HCT116 (cell line): ENCODE results near the gene NOP10.

Experiments used
- CTCF ChIP-seq, 3 experiments: fragments of 200-600 bp in 1 of 3; sonication (generic) in 1 of 3; IDR thresholded peaks in 2 of 3; conservative IDR thresholded peaks in 1 of 3; 2 replicates each; pipeline ENCODE4 v1.5.1; 2012 to 2017; ENCODE audit warnings: low read depth in 2 of 3, low read length in 2 of 3, antibody characterized with exemption in 1 of 3, borderline replicate concordance in 1 of 3, control low read depth in 1 of 3, mild to moderate bottlenecking in 1 of 3, mixed read lengths in 1 of 3, mixed run types in 1 of 3, moderate library complexity in 1 of 3; ENCODE audit not compliant: insufficient read depth in 1 of 3
- ELF1 ChIP-seq: IDR thresholded peaks from 2 replicates; pipeline ENCODE4 v1.6.1; 2012; ENCODE audit warnings: low read depth, borderline replicate concordance
- EZH2 ChIP-seq: fragments of 200-600 bp; sonication (generic); IDR thresholded peaks from 2 replicates; pipeline ENCODE4 v1.6.1; 2017; ENCODE audit warnings: antibody characterized with exemption, mixed run types
- EZH2phosphoT487 ChIP-seq: fragments of 200-600 bp; IDR thresholded peaks from 2 replicates; pipeline ENCODE4 v1.6.1; 2018; ENCODE audit warnings: antibody characterized with exemption, borderline replicate concordance
- POLR2A ChIP-seq: IDR thresholded peaks from 2 replicates; pipeline ENCODE4 v1.7.0; 2011; ENCODE audit warnings: borderline replicate concordance; ENCODE audit not compliant: insufficient read depth, insufficient read length; ENCODE audit errors: extremely low read depth
- POLR2AphosphoS5 ChIP-seq: IDR thresholded peaks from 2 replicates; pipeline ENCODE4 v1.6.1; 2011; ENCODE audit warnings: mild to moderate bottlenecking, low read depth, low read length, moderate library complexity

- TF ChIP-seq POLR2AphosphoS5 (no peak), EZH2phosphoT487 (no peak), EZH2 (no peak), ELF1 (no peak), POLR2A (no peak), CTCF (IDR thresholded peaks at IDR 0.05 in 2 of 3, conservative IDR thresholded peaks at IDR 0.05 in 1 of 3; ENCODE audit: borderline replicate concordance in 1 of 3, insufficient read depth in 1 of 3, low read depth in 2 of 3, low read length in 2 of 3) (no peak)
Measured at GRCh38 chr15:34349769-34350168, 6.8 kb upstream of the NOP10 start.
